Measurements from ENCODE around the gene HNRNPF. TPM values are rescaled to one million over a fixed set of nuclear protein-coding genes. Genes with fewer than 3 reads are reported as not detected.

Gene HNRNPF
- total RNA-seq, 1 experiment from 2014 or later = 256 TPM

DNA sequence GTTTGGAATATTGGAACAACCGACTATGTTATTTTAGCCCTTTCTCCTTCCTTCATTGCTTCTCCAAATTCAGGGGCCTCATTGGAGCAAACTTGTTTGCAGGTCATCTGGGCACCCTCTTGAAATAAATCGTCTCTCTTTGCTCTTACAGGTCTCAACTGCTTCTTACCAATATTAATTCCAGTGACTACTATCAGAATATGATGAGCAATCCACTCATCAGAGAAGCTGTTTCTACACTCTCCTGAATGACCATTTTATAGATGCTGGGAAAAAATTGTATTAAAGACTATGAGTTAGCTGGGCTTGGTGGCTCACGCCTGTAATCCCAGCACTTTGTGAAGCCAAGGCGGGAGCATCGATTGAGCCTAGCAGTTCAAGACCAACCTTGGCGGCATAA lies 12.5 kb upstream of the HNRNPF start:
- peak; percentile 13 for DNase-seq (ENCODE audit: low read depth)

- no peak for DNase-seq (ENCODE audit: low read depth)
These were observed 12.2 kb upstream of the HNRNPF start for GRCh38 chr10:43421201-43421507.

- peak; percentile 84 for DNase-seq (ENCODE audit: low read depth)
These were observed 11.6 kb upstream of the HNRNPF start for GRCh38 chr10:43420369-43421200.

DNA sequence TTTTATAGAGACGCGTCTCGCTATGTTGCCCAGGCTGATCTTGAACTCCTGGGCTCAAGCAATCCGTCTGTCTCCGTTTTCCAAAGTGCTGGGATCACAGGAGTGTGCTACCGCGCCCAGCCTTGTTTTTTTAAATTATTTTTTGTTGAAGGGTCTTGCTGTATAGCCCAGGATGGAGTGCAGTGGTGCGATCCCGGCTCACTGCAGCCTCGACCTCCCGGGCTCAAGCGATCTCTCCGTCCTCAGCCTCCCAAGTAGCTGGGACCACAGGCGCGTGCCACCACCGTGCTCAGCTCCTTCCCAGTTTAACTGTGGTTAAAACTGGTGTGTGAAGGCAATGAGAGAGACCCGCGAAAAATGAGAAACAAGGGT lies 11.0 kb upstream of the HNRNPF start:
- no peak for DNase-seq (ENCODE audit: low read depth)

DNA sequence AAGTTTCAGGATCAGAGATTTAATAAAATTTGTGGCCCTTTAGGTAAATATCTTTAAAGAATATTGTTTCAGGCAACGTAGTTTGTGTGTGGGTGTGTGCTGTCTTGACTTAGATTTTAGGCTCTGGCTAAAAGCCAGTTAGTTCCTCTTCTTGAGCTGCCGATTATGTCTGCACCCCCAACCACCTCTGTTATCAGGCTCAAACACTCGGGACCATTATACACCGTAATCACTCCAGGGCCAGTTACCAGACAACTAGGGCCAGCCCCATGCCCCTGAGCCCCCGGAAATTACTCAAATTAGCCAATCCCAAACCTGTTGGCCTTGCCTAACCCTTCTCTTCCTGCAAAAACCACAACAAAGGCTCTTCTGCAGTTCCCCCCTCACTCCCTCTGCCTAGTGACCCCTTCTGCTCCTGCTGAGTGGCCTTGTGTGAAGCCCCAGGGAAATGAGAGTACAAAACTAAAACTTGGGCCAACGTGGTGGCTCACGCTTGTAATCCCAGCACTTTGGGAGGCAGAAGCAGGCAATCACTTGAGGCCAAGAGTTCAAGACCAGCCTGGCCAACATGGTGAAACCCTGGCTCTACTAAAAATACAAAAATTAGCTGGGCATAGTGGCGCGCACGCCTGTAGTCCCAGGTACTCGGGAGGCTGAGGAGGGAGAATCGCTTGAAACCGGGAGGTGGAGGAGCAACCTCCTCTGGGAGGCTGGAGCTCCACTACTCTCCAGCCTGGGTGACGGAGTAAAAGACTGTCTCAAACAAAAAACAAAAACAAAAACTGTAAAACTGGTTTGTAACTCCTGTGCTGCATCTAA lies 9.2 kb upstream of the HNRNPF start:
- no peak for DNase-seq (ENCODE audit: low read depth)

GRCh38 chr10:43415544-43415943 lies 6.6 kb upstream of the HNRNPF start:
- no peak for DNase-seq (ENCODE audit: low read depth)

GRCh38 chr10:43411536-43411935 lies 2.5 kb upstream of the HNRNPF start:
- DNase-seq (ENCODE audit: low read depth) = no peak

GRCh38 chr10:43410345-43410744 lies 1.4 kb upstream of the HNRNPF start:
- no peak for DNase-seq (ENCODE audit: low read depth)

GRCh38 chr10:43409385-43410109 lies 561 bp upstream of the HNRNPF start:
- no peak for DNase-seq (ENCODE audit: low read depth)

GRCh38 chr10:43408331-43408709 lies 666 bp downstream of the HNRNPF start:
- DNase-seq (ENCODE audit: low read depth) = no peak

DNA sequence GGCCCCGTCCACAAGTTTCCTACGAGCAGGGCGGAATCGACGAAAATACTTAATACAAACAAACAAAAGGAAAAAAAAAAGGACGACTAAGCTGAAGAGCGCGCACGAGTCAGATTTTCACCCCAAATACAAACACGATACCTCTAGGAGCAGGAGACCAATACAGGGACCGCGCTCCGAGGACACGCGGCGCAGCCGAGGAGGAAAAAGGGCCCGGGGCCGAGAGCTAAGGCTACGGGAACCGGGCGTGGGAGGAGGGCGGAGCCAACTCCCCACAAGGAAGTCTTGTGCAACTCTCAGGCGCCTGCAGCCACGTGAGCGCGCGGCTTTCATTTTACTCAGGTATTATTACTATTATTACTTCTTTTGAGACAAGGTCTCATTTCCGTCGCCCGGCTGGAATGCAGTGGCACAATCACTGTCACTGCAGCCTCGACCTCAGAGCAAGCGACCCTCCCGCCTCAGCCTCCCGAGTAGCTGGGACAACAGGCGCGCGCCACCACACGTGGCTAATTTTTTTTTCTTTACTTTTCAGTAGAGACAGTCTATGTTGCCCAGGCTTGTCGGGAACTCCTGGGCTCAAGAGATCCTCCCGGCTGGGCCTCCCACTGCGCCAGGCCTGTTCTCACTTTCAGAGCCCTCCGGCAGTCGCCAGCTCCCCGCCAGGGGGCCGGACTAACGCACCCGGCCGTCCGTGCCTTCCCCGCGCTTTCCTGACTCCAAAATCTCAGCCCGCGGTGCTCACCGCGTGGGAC lies 1.2 kb downstream of the HNRNPF start:
- peak; percentile 85 for DNase-seq (ENCODE audit: low read depth)

- peak; percentile 50 for DNase-seq (ENCODE audit: low read depth)
These were observed 1.8 kb downstream of the HNRNPF start for GRCh38 chr10:43407148-43407575.

DNA sequence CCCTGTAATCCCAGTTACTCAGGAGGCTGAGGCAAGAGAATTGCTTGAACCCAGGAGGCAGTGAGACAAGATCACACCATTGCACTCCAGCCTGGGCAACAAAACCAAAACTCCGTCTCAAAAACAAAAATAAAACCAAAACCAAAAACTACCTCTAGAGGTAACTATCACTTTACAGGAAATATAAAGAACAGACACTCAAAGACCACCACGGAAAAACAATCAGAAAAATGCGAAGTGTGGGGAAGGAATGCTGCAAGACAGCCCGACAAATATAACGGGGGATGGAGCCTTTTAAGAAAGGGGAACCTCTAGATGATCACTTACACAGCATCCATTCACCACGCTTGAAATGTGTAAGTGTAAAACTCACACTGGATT lies 4.3 kb downstream of the HNRNPF start:
- DNase-seq (ENCODE audit: low read depth) = no peak

DNA sequence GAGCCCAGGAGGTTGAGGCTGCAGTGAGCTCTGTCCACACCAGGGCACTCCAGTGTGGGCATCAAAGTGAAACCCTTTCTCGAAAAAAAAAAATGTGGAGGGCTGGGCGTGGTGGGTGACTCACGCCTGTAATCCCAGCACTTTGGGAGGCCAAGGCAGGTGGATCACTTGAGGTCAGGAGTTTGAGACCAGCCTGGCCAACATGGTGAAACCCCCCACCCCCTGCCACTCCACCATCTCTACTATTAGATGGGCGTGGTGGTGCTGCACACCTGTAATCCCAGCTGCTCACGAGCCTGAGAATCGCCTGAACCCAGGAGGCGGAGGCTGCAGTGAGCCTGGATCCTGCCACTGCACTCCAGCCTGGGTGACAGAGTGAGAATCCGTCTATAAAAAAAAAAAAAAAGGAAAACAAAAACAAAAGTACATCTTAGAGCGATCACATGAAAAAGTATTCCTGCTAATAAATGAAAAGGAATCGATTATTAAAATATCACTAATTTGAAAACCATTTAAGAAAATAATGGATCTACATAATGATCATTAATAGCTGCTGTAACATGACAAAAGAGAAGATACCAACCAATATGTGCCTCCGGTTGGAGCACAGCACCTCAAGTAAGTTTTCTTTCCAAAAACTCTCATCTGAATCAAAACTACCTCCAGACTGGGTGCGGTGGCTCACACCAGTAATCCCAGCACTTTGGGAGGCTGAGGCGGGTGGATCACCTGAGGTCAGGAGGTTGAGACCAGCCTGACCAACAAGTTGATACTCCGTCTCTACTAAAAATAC lies 4.9 kb downstream of the HNRNPF start:
- no peak for DNase-seq (ENCODE audit: low read depth)

DNA sequence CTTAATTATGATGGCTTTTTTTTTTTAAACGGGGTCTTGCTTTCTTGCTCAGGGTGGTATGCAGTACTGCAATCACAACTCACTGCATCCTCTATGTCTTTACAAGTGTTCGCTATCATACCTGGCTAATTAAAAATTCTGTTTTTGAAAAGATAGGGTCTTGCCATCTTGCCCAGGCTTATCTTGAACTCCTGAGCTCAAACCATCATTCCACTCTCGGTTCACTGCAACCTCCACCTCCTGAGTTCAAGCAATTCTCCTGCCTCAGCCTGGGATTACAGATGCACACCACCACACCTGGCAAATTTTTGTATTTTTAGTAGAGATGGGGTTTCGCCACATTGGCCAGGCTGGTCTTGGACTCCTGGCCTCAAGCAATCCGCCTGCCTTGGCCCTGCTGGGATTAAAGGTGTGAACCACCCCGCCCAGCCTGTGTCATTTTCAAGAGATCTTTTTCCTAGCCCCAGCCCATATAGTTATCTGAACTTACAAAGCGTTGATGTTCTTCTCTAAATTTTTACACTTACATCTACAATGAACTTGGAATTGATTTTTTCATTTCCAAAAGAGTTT lies 6.0 kb downstream of the HNRNPF start:
- no peak for DNase-seq (ENCODE audit: low read depth)

DNA sequence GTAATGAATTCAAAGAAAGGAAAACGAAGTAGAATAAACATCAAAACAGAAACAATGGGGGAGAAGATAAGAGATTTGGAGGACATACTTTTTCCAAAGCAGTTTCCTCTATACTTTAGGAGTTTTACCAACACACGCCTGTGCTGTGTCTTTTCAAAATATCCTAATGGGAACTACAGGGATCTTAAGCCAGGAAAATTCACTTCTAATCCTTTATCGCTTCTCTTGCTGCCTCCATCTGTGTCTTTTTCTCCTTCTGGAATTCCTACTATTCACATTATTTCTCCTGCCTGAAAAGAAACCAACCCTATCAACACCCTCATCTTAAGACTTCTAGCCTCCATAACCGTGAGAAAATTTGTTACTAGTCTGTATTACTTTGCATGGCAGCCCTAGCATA lies 6.8 kb downstream of the HNRNPF start:
- DNase-seq (ENCODE audit: low read depth) = no peak

DNA sequence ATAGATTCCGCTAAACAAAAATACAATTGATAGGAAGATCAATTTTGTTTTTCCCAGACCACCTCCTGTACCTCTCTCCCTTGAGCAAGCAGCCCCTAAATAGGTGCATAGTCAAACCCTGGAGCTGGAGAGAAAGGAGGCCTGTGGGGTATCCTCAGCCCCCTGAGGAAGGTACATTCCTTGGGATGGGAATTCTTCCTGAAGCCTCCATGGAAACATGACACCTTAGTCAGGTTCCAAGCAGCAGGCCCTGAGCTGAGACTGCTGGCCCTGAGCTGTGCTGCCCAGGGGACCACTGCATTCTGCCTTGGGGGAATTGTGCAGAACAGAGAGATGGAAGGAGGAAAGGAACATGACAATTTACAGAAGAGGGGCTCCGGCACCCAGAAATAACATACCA lies 7.4 kb downstream of the HNRNPF start:
- no peak for DNase-seq (ENCODE audit: low read depth)

DNA sequence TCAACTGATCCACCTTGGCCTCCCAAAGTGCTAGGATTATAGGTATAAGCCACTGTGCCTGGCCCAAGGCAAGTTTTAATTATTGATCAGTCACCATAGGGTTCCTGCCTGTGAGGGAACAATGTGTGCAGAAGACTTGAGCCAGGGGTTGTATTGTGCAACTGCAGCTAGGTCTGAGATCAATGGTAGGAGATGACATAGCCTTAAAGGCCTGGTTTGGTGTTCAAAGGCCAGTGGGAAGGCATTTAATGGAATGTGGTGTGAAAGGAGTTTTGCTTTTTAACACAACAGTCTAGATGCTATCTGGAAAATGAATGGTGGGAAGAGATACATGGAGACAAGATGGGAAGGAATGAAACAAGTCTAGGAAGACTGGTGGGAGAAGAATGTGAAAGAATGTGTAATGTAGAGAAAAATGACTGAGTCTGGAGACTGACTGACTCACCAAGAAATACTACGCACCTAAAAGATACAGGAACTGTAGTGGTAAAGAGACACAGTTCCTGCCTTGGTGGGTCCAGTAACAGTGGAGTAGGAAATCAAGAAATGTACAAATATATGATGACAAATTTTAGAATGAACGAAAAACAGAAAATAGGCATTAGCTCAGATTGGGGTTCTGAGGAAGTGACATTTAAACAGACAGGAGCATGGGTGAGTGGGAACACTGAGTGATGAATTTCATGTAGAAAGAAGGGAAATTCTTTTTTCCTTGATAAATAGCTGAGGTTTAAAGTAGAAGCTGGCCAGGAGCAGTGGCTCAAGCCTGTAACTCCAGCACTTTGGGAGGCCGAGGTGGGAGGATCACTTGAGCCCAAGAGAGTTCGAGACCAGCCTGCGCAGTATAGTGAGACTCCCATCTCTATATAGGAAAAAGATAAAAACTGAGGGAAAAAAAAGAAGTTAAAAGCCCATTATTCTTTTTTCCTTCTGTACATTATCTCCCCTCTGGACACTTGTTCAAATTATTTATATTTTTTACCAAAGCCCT lies 9.4 kb downstream of the HNRNPF start:
- no peak for DNase-seq (ENCODE audit: low read depth)

DNA sequence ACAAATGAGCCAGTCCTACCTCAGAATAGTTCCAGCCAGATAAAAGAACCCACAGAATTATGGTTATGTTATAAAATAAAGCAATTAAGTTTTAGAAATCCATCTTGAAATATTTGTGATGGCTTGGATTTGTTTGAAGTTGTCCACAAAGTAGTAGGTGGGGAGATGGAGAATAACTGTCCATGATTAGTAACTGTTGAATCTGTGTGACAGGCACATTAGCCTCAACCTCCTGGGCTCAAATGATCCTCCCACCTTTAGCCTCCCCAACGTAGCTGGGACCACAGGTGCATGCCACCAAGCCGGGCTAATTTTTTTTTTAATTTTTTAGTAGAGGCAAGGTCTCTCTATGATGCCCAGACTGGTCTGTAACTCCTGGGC lies 10.1 kb downstream of the HNRNPF start:
- no peak for DNase-seq (ENCODE audit: low read depth)
